Activated CD4-positive, alpha-beta memory T cell treated with anti-CD3 and anti-CD28 coated beads, Interleukin-2, amount 10 ng/mL, durations not matched to agents 7 days and 5 days (primary cell): ENCODE results near the gene NGRN. TPM values are rescaled to one million over a fixed set of nuclear protein-coding genes. Genes with fewer than 3 reads are reported as not detected.
"Not testable (repeated sequence)": the region's sequence is repeated elsewhere in the genome, so short reads cannot be mapped to it uniquely, and the experiment has no call there.

Source experiments
- CTCF ChIA-PET: fragments of 350-600 bp; sonication (Branson Sonifier 250); formaldehyde crosslinking; loops from one replicate; lab custom pipeline; 2021; ENCODE audit warnings: antibody characterized with exemption, inconsistent platforms; lab: Charles Lee
- POLR2A ChIA-PET: fragments of 350-600 bp; sonication (Branson Sonifier 250); formaldehyde crosslinking; loops from one replicate; lab custom pipeline; 2021; ENCODE audit warnings: antibody characterized with exemption; lab: Charles Lee
- DNase-seq: peaks from one replicate; pipeline ENCODE4 v3.0.0-alpha.2; 2020
- H3K27ac Mint-ChIP-seq: one replicate; pipeline ENCODE4 v1.8.0; 2021; ENCODE audit warnings: mild to moderate bottlenecking, mixed read lengths
- H3K27me3 Mint-ChIP-seq: one replicate; pipeline ENCODE4 v1.8.0; 2021; ENCODE audit warnings: mixed read lengths
- H3K36me3 Mint-ChIP-seq: one replicate; pipeline ENCODE4 v1.8.0; 2021; ENCODE audit warnings: low read depth, mixed read lengths
- H3K4me1 Mint-ChIP-seq: one replicate; pipeline ENCODE4 v1.8.0; 2021; ENCODE audit warnings: mixed read lengths
- H3K4me3 Mint-ChIP-seq: one replicate; pipeline ENCODE4 v1.8.0; 2021; ENCODE audit warnings: mild to moderate bottlenecking, mixed read lengths
- H3K9me3 Mint-ChIP-seq: one replicate; pipeline ENCODE4 v1.8.0; 2021; ENCODE audit warnings: mixed read lengths
- total RNA-seq, 2 experiments: library from RNA; stranded (reverse); gene quantifications; one replicate each; pipeline ENCODE4 v1.2.3, GENCODE V29; 2021

NGRN gene
- total RNA-seq, 2 experiments from 2014 or later: 27.4 to 28.3 TPM

GRCh38 chr15:90293040-90293810, 27.8 kb downstream of the NGRN start:
- peaks cover 16% of the 10 kb centered on the region for H3K27me3 Mint-ChIP-seq
- H3K27ac Mint-ChIP-seq: peak overlapping the region; percentile 18
- not testable (repeated sequence) for H3K4me3 Mint-ChIP-seq, H3K36me3 Mint-ChIP-seq, H3K9me3 Mint-ChIP-seq
- peaks cover 26% of the 10 kb centered on the region for H3K4me1 Mint-ChIP-seq
- DNase-seq: peak; percentile 80
- CTCF ChIA-PET: interaction anchor here (0.8 to 4.3 kb wide), 43 partner anchors 8 to 642 kb away, joined by 3 to 49 read pairs (median 4); partner anchors contain the start of genes CIB1, GDPGP1, HDDC3 and IQGAP1
- POLR2A ChIA-PET: interaction anchor here (0.6 to 1.5 kb wide), 6 partner anchors 11 to 301 kb away, joined by 3 to 5 read pairs (median 3); partner anchors contain the start of genes CIB1, IQGAP1 and NGRN

GRCh38 chr15:90294159-90294558, 28.7 kb downstream of the NGRN start:
- no peak overlapping the region for H3K27ac Mint-ChIP-seq
- ChIA-PET POLR2A (interaction anchor here (1.0 to 1.2 kb wide), 2 partner anchors 28 to 300 kb away, joined by 3 read pairs; partner anchors contain the start of gene NGRN), CTCF (interaction anchor here (0.8 to 4.3 kb wide), 21 partner anchors 9 to 641 kb away, joined by 3 to 49 read pairs (median 6); partner anchors contain the start of genes CIB1, GDPGP1, IQGAP1 and TTLL13)
- no peaks in the 10 kb centered on the region for H3K9me3 Mint-ChIP-seq
- H3K4me3 Mint-ChIP-seq: no peak overlapping the region
- H3K36me3 Mint-ChIP-seq: no peaks in the 10 kb centered on the region
- H3K4me1 Mint-ChIP-seq: peaks cover 26% of the 10 kb centered on the region
- no peak for DNase-seq
- H3K27me3 Mint-ChIP-seq: peaks cover 16% of the 10 kb centered on the region

DNA sequence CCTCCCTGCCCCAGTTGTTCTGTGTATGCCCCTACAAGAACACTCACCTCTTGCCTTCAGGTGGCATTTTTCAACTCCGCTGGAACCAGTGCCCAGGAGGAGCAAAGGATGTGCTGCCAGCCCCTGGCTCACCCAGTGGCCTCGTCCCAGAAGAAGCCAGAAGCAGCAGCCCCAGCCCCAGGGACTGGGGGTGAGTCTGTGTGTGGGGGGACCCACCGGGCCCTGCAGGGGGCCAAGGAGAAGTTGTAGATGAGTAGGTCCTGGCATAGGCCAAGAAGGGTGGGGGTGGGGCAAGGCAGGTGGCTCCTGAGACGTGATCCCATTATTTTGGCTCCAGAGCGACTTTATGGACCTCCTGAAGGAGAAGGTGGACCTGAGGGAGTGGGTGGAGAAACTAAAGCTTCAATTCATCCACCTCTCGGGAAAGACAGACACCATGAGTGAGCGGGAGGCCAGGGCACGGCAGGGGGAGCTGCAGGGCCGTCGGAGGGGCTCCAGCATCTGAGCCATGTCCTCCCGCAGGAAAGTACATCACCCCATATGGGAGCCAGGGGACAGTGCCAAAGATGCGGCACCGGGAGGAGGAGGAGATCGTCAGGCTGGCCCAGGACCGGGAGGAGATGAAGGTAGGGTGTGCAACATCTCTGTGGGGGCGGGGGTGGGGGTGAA, 29.3 kb downstream of the NGRN start:
- Mint-ChIP-seq H3K36me3 (no peaks in the 10 kb centered on the region), H3K27ac (no peak overlapping the region), H3K27me3 (peaks cover 16% of the 10 kb centered on the region), H3K9me3 (no peaks in the 10 kb centered on the region), H3K4me3 (no peak overlapping the region), H3K4me1 (peaks cover 26% of the 10 kb centered on the region)
- no peak for DNase-seq
- CTCF ChIA-PET: interaction anchor here (0.6 kb wide), 1 partner anchor 209 kb away, joined by 3 read pairs; no protein-coding TSS in a partner anchor
- POLR2A ChIA-PET: no interaction called here

- Mint-ChIP-seq H3K4me3 (no peak overlapping the region), H3K27ac (no peak overlapping the region), H3K27me3 (peaks cover 16% of the 10 kb centered on the region), H3K4me1 (peaks cover 26% of the 10 kb centered on the region), H3K36me3 (no peaks in the 10 kb centered on the region), H3K9me3 (no peaks in the 10 kb centered on the region)
- no peak for DNase-seq
- CTCF ChIA-PET: interaction anchor here (0.6 to 0.7 kb wide), 2 partner anchors 57 to 208 kb away, joined by 3 read pairs; no protein-coding TSS in a partner anchor
- POLR2A ChIA-PET: no interaction called here
Measured at GRCh38 chr15:90295270-90295648, 29.8 kb downstream of the NGRN start.

DNA sequence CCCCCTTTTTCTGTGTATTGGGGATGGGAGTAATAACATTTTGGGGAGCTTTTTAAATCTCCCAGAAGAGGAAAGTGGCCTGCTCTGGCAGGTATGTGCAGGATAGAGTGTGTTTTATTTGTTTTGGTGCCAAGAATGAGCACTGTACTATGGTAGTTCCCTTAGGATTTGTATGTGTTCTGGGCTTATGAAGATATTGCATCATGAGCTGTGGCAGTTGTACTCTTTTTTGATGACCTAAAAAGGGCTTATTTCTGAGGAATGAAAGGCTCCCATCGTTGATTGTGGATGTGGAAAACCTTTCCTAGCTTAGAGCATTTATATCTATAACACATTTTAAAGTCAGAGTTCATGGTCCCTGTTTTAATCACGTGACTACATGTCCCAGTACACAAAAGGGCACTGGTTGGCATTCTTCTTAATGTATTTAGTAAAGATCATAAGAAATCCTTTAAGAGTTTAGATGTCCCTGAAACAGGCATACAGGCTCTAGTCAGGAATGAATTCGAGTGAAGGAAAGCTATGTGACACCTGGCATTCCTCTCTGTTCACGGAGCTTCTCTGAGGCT, 30.9 kb downstream of the NGRN start:
- H3K36me3 Mint-ChIP-seq, H3K4me3 Mint-ChIP-seq, POLR2A ChIA-PET, H3K27ac Mint-ChIP-seq, H3K9me3 Mint-ChIP-seq, DNase-seq: not testable (repeated sequence)
- peaks cover 36% of the 10 kb centered on the region for H3K4me1 Mint-ChIP-seq
- peaks cover 16% of the 10 kb centered on the region for H3K27me3 Mint-ChIP-seq
- CTCF ChIA-PET: interaction anchor here (0.6 to 1.3 kb wide), 6 partner anchors 9 to 299 kb away, joined by 3 to 5 read pairs (median 4); no protein-coding TSS in a partner anchor

GRCh38 chr15:90297021-90297420, 31.5 kb downstream of the NGRN start:
- no peaks in the 10 kb centered on the region for H3K36me3 Mint-ChIP-seq

DNA sequence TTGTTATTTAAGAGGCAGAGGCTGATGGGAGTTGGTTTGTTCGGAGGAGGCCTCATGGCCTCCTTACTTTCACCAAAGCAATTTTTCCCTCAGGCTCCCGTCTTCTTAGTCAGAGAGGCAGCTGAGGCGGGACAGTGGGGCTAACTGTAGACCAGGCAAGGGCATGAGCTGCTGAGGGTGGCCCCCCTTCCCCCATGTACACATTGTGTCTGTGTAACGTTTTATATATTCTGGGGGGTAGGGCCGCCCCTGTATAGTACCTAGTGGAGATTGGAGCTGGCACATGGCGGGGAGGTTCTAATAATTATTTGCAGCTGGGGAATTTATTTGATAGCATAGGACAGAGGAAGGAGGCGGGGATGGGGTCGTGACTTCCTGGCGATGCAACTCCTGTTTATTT, 35.1 kb downstream of the NGRN start:
- peaks cover 37% of the 10 kb centered on the region for H3K4me1 Mint-ChIP-seq
- H3K27me3 Mint-ChIP-seq: peaks cover 3% of the 10 kb centered on the region
- H3K36me3 Mint-ChIP-seq: no peaks in the 10 kb centered on the region
- DNase-seq: no peak
- ChIA-PET CTCF (interaction anchor here (0.7 to 5.5 kb wide), 19 partner anchors 8 to 634 kb away, joined by 3 to 49 read pairs (median 6); partner anchors contain the start of genes SEMA4B, TTLL13 and UNC45A), POLR2A (no interaction called here)
- no peak overlapping the region for H3K27ac Mint-ChIP-seq
- H3K4me3 Mint-ChIP-seq: no peak overlapping the region
- no peaks in the 10 kb centered on the region for H3K9me3 Mint-ChIP-seq

More at GRCh38 chr15:90297021-90297420, 31.5 kb downstream of the NGRN start:
- Mint-ChIP-seq H3K4me1 (peaks cover 38% of the 10 kb centered on the region), H3K9me3 (no peaks in the 10 kb centered on the region), H3K27me3 (peaks cover 16% of the 10 kb centered on the region), H3K4me3 (no peak overlapping the region), H3K27ac (no peak overlapping the region)
- POLR2A ChIA-PET: no interaction called here
- no peak for DNase-seq
- CTCF ChIA-PET: interaction anchor here (1.0 to 1.3 kb wide), 3 partner anchors 8 to 15 kb away, joined by 3 to 5 read pairs (median 4); no protein-coding TSS in a partner anchor

GRCh38 chr15:90300988-90301706, 35.7 kb downstream of the NGRN start:
- Mint-ChIP-seq H3K27me3 (peaks cover under 1% of the 10 kb centered on the region), H3K4me3 (no peak overlapping the region), H3K4me1 (peaks cover 40% of the 10 kb centered on the region), H3K27ac (no peak overlapping the region), H3K9me3 (no peaks in the 10 kb centered on the region), H3K36me3 (no peaks in the 10 kb centered on the region)
- CTCF ChIA-PET: interaction anchor here (0.7 to 5.5 kb wide), 35 partner anchors 8 to 634 kb away, joined by 3 to 49 read pairs (median 4); partner anchors contain the start of genes NGRN, SEMA4B, TTLL13 and UNC45A
- POLR2A ChIA-PET: no interaction called here
- DNase-seq: peak; percentile 66

DNA sequence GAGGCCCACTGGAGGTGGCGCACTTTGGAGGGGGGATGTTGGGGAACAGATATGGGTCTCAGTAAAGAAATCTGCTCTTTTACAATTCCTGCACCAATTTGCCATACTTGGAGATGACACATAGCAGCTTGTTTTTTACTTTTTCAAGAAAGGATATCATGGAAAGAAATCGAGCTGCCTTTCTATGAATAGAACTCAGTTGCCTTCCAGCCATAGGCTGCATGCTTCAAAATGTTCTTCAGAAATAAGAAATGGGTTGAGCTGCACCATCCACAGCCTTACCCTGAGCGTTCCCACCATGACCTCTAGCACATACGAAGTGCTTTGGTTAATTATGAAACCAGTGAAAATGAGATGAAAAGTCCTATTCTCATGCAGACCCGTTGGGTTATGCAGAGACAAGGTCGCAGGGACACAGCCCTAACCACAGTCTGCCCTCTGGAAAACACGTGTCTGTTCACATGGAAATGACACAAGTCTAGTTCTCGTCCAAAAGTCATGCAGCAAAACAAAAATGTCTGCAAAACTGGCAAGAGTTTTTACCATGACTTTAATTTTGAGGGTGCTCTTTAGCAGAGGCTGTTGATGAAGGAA, 36.3 kb downstream of the NGRN start:
- Mint-ChIP-seq H3K9me3 (no peaks in the 10 kb centered on the region), H3K27me3 (no peaks in the 10 kb centered on the region), H3K4me1 (peaks cover 42% of the 10 kb centered on the region), H3K27ac (no peak overlapping the region), H3K36me3 (no peaks in the 10 kb centered on the region), H3K4me3 (no peak overlapping the region)
- DNase-seq: no peak
- ChIA-PET CTCF (interaction anchor here (0.6 to 5.5 kb wide), 37 partner anchors 8 to 1336 kb away, joined by 3 to 49 read pairs (median 4); partner anchors contain the start of genes NGRN, SEMA4B, TTLL13 and UNC45A), POLR2A (interaction anchor here (1.6 kb wide), 1 partner anchor 36 kb away, joined by 4 read pairs; the partner anchor contains the start of gene NGRN)

DNA sequence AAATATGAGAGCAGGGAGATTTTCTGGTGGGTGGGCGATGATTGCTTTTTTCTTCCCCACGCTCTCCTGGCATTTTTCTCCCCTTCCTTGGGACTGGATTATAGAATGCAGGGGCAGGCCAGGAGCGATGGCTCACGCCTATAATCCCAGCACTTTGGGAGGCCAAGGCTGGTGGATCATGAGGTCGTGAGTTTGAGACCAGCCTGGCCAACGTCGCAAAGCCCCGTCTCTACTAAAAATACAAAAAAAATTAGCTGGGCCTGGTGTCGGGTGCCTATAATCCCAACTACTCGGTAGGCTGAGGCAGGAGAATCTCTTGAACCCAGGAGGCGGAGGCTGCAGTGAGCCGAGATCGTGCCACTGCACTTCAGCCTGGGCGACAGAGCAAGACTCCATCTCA, 39.9 kb downstream of the NGRN start:
- CTCF ChIA-PET: interaction anchor here (0.6 to 5.5 kb wide), 8 partner anchors 9 to 266 kb away, joined by 3 to 49 read pairs (median 4); no protein-coding TSS in a partner anchor
- H3K9me3 Mint-ChIP-seq, H3K27me3 Mint-ChIP-seq, H3K4me3 Mint-ChIP-seq, H3K36me3 Mint-ChIP-seq, POLR2A ChIA-PET, DNase-seq, H3K27ac Mint-ChIP-seq: not testable (repeated sequence)
- peaks cover 46% of the 10 kb centered on the region for H3K4me1 Mint-ChIP-seq

DNA sequence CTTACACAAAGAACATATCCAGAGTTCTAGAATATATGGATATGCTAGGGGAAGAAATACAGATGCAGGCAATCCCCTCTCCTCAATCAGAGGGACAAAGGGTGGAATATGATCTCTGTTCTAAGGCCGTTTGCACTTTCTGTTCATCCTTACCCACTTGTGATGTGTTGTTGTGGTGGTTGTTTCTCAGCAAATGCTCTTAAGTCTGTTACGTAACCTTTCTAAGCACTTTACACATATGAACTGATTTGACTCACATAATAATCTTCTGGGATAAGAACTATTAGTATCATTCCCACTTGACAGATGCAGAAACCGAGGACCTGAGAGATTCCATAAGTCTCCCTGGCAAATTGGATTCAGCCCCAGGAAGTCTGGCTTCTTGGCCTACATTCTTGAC, 40.5 kb downstream of the NGRN start:
- H3K36me3 Mint-ChIP-seq: no peaks in the 10 kb centered on the region
- no peaks in the 10 kb centered on the region for H3K9me3 Mint-ChIP-seq
- H3K27me3 Mint-ChIP-seq: peaks cover 4% of the 10 kb centered on the region
- no peak overlapping the region for H3K27ac Mint-ChIP-seq
- CTCF ChIA-PET: interaction anchor here (0.9 to 3.3 kb wide), 9 partner anchors 8 to 225 kb away, joined by 3 to 23 read pairs (median 4); no protein-coding TSS in a partner anchor
- POLR2A ChIA-PET: interaction anchor here (1.1 kb wide), 1 partner anchor 13 kb away, joined by 5 read pairs; no protein-coding TSS in a partner anchor
- peaks cover 42% of the 10 kb centered on the region for H3K4me1 Mint-ChIP-seq
- no peak overlapping the region for H3K4me3 Mint-ChIP-seq
- no peak for DNase-seq
